ENCODE measurements around the gene CCR5.

- TF ChIP-seq CTCF (IDR thresholded peaks at IDR 0.05) (no peak), POLR2A (IDR thresholded peaks at IDR 0.05) (no peak)
Measured at GRCh38 chr3:46354984-46355383, 15.8 kb upstream of the CCR5 start.

Data from breast epithelium (tissue), 3 donors.